ENCODE data around the gene MAN1C1. TPM values are rescaled to one million over a fixed set of nuclear protein-coding genes. Genes with fewer than 3 reads are reported as not detected.

MAN1C1 gene
- total and polyA plus RNA-seq, 10 of the 15 experiments (the other 5 are each of a cell fraction or from before 2014, with no cell fraction given): 0.12 to 0.56 (median 0.22) TPM; not detected in 3

DNA sequence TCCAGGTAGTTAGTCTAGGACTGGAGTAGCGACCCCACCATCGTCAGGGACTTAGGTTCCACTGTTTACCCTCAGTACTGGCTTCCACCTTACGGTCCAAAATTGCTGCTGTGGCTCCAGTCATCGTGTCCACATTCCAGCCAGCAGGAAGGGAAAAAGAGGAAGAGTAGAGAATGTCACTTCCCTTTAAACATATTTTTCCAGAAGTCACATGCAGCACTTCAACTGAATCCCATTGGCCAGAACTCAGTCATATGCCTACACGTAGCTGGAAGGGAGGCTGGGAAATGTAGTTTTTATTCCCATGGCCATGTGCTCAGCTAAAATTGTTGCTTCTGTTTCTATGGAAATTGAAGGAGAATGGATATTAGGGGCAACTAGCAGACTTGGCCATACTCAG lies 99.3 kb downstream of the MAN1C1 start:
- no peaks in the 10 kb centered on the region for H3K4me1 ChIP-seq (ENCODE audit: control insufficient read depth, insufficient read depth, low read length)
- 64% methylated on average over 5 of the region's 5 CpGs for WGBS (ENCODE audit: insufficient coverage, insufficient replicate concordance, low lambda C conversion rate, missing lambda C conversion rate)
- ATAC-seq (no peak), DNase-seq (ENCODE audit: low read depth, low spot score) (no peak), FAIRE-seq (no peak)
- H3K4me2 ChIP-seq (ENCODE audit: control insufficient read depth, insufficient read depth): no peak overlapping the region
- ChIA-PET CTCF (no interaction called here), RAD21 (ENCODE audit: unreplicated experiment) (no interaction called here), POLR2A (no interaction called here), SMC1A (ENCODE audit: uncharacterized antibody, unreplicated experiment) (no interaction called here)
- H4K20me1 ChIP-seq (ENCODE audit: control insufficient read depth, insufficient read depth): no peaks in the 10 kb centered on the region
- no peak overlapping the region for H2AFZ ChIP-seq (ENCODE audit: control insufficient read depth, low read depth, low read length)
- no peaks in the 10 kb centered on the region for H3K79me2 ChIP-seq (ENCODE audit: control insufficient read depth, insufficient read depth, low read length)
- H3K27ac ChIP-seq (ENCODE audit: control insufficient read depth, insufficient read depth): no peak overlapping the region
- TF ChIP-seq NFYB (IDR thresholded peaks at IDR 0.05; ENCODE audit: insufficient read depth, low read depth, low read length) (peak; percentile 77), ZNF384 (IDR thresholded peaks at IDR 0.05; ENCODE audit: borderline replicate concordance, low read depth, low read length) (no peak), NRF1 (conservative IDR thresholded peaks at IDR 0.05; ENCODE audit: low read depth, low read length) (no peak), SIX5 (IDR thresholded peaks at IDR 0.05; ENCODE audit: low read depth, low read length, severe bottlenecking) (peak; percentile 48), SMC3 (IDR thresholded peaks at IDR 0.05; ENCODE audit: borderline replicate concordance, low read length) (no peak), LARP7 (IDR thresholded peaks at IDR 0.05) (no peak), RAD21 (IDR thresholded peaks at IDR 0.05; ENCODE audit: insufficient read depth, low read depth, low read length) (no peak), CREM (IDR thresholded peaks at IDR 0.05; ENCODE audit: low read depth) (no peak), ATF7 (IDR thresholded peaks at IDR 0.05; ENCODE audit: low read depth) (no peak), HCFC1 (IDR thresholded peaks at IDR 0.05; ENCODE audit: low read length) (no peak)
- TF ChIP-seq, protein P1, sequence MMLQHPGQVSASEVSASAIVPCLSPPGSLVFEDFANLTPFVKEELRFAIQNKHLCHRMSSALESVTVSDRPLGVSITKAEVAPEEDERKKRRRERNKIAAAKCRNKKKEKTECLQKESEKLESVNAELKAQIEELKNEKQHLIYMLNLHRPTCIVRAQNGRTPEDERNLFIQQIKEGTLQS (IDR thresholded peaks at IDR 0.05; ENCODE audit: borderline replicate concordance, extremely low read depth, low read depth, low read length): peak; percentile 27; the same call in 1 of the 2 replicates
- TF ChIP-seq, protein P2, sequence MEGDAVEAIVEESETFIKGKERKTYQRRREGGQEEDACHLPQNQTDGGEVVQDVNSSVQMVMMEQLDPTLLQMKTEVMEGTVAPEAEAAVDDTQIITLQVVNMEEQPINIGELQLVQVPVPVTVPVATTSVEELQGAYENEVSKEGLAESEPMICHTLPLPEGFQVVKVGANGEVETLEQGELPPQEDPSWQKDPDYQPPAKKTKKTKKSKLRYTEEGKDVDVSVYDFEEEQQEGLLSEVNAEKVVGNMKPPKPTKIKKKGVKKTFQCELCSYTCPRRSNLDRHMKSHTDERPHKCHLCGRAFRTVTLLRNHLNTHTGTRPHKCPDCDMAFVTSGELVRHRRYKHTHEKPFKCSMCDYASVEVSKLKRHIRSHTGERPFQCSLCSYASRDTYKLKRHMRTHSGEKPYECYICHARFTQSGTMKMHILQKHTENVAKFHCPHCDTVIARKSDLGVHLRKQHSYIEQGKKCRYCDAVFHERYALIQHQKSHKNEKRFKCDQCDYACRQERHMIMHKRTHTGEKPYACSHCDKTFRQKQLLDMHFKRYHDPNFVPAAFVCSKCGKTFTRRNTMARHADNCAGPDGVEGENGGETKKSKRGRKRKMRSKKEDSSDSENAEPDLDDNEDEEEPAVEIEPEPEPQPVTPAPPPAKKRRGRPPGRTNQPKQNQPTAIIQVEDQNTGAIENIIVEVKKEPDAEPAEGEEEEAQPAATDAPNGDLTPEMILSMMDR (IDR thresholded peaks at IDR 0.05 in 2 of 3, conservative IDR thresholded peaks at IDR 0.05 in 1 of 3; ENCODE audit: control insufficient read depth in 2 of 3, extremely low read depth in 1 of 3, insufficient read depth in 1 of 3, low read depth in 3 of 3, low read length in 3 of 3): no peak
- H3K4me3 ChIP-seq: no peak overlapping the region
- no peaks in the 10 kb centered on the region for H3K36me3 ChIP-seq (ENCODE audit: control insufficient read depth in 2 of 2, insufficient read depth in 2 of 2, low read length in 1 of 2)
- H3K9me3 ChIP-seq (replicated peaks; ENCODE audit: control insufficient read depth, insufficient read depth, low read length): no peaks in the 10 kb centered on the region; the same call in 2 of the 3 replicates
- in situ Hi-C loops (cut with MboI) (no loop called here), intact Hi-C loops (cut with micrococcal nuclease; ENCODE audit: unreplicated experiment) (no loop called here)
- H3K27me3 ChIP-seq (replicated peaks in 1 of 2; ENCODE audit: control insufficient read depth in 2 of 2, insufficient read depth in 2 of 2, low read length in 1 of 2): 0 out of 4 replicates have a peak, but pooled peaks cover 0 to 2% of the 10 kb centered on the region in 2 experiments
- no peak overlapping the region for H3K9ac ChIP-seq (ENCODE audit: control insufficient read depth, insufficient read depth, low read length)
- no TSS peak for BruUV-seq (replicated peaks)

Measured in GM12878 (cell line).